Keratinocyte (primary cell): ENCODE results near the gene BMAL2. TPM values are rescaled to one million over a fixed set of nuclear protein-coding genes. Genes with fewer than 3 reads are reported as not detected.
A peak's percentile ranks its signal among the peaks of the same experiment; 100 is the strongest.

Source experiments
- DNase-seq: peaks from one replicate; pipeline ENCODE4 v3.0.0-alpha.2; 2011; ENCODE audit warnings: low read depth, missing footprints, low spot score
- FAIRE-seq: peaks from 2 replicates; lab custom pipeline; 2011; peaks lifted over from hg19 to GRCh38; lab: Jason Lieb, UNC
- H2AFZ ChIP-seq: 2 replicates; pipeline ENCODE4 v1.6.0; 2012; ENCODE audit warnings: low read length, control low read depth, inconsistent platforms; ENCODE audit not compliant: control insufficient read depth
- H3K27ac ChIP-seq: 2 replicates; pipeline ENCODE4 v1.5.1; 2011; ENCODE audit warnings: low read length; ENCODE audit not compliant: control insufficient read depth, insufficient read depth
- H3K27me3 ChIP-seq: 3 replicates; pipeline ENCODE4 v1.6.0; 2011; ENCODE audit warnings: low read length; ENCODE audit not compliant: control insufficient read depth, insufficient read depth; ENCODE audit errors: extremely low read depth
- H3K36me3 ChIP-seq, 2 experiments: 2 replicates in 1 of 2; 3 replicates in 1 of 2; pipeline ENCODE4 v1.5.1; 2011; ENCODE audit warnings: low read length in 2 of 2, mild to moderate bottlenecking in 1 of 2; ENCODE audit not compliant: control insufficient read depth in 2 of 2, insufficient read depth in 2 of 2; ENCODE audit errors: extremely low read depth in 1 of 2
- H3K4me1 ChIP-seq: 3 replicates; pipeline ENCODE4 v1.5.1; 2011; ENCODE audit warnings: low read length; ENCODE audit not compliant: control insufficient read depth, insufficient read depth; ENCODE audit errors: extremely low read depth
- H3K4me2 ChIP-seq: 3 replicates; pipeline ENCODE4 v1.6.0; 2011; ENCODE audit warnings: low read depth, low read length; ENCODE audit not compliant: control insufficient read depth, insufficient read depth; ENCODE audit errors: extremely low read depth
- H3K4me3 ChIP-seq, 3 experiments: fragments of 200-600 bp in 1 of 3; sonication (generic) in 1 of 3; 2 replicates in 2 of 3; 3 replicates in 1 of 3; pipeline ENCODE4 v1.5.1; 2011 to 2016; ENCODE audit warnings: low read length in 3 of 3, mild to moderate bottlenecking in 3 of 3, control low read depth in 2 of 3, inconsistent platforms in 1 of 3, low read depth in 1 of 3, mixed read lengths in 1 of 3, mixed run types in 1 of 3, moderate library complexity in 1 of 3; ENCODE audit not compliant: control insufficient read depth in 2 of 3, insufficient read depth in 2 of 3; ENCODE audit errors: extremely low read depth in 1 of 3
- H3K79me2 ChIP-seq: 2 replicates; pipeline ENCODE4 v1.6.0; 2012; ENCODE audit warnings: low read length; ENCODE audit not compliant: control insufficient read depth, insufficient read depth
- H3K9ac ChIP-seq: 3 replicates; pipeline ENCODE4 v1.6.0; 2011; ENCODE audit warnings: low read length; ENCODE audit not compliant: control insufficient read depth, insufficient read depth; ENCODE audit errors: extremely low read depth
- H3K9me1 ChIP-seq: 3 replicates; pipeline ENCODE4 v1.6.0; 2011; ENCODE audit warnings: low read length; ENCODE audit not compliant: control insufficient read depth, insufficient read depth; ENCODE audit errors: extremely low read depth
- H3K9me3 ChIP-seq: 2 replicates; pipeline ENCODE4 v1.5.1; 2012; ENCODE audit warnings: low read depth, low read length; ENCODE audit not compliant: control insufficient read depth
- H4K20me1 ChIP-seq: 3 replicates; pipeline ENCODE4 v1.6.0; 2011; ENCODE audit warnings: low read length; ENCODE audit not compliant: control insufficient read depth, insufficient read depth; ENCODE audit errors: extremely low read depth
- CTCF ChIP-seq, 3 experiments: IDR thresholded peaks in 1 of 3; conservative IDR thresholded peaks in 1 of 3; optimal IDR thresholded peaks in 1 of 3; 2 replicates in 2 of 3; 3 replicates in 1 of 3; pipeline versions ENCODE3 to v1.5.1; 2011; ENCODE audit warnings: low read length in 3 of 3, mild to moderate bottlenecking in 3 of 3, moderate library complexity in 2 of 3, control low read depth in 1 of 3, inconsistent platforms in 1 of 3; ENCODE audit not compliant: insufficient read depth in 2 of 3; ENCODE audit errors: extremely low read depth in 1 of 3
- EZH2 ChIP-seq: IDR thresholded peaks from one replicate; pipeline ENCODE4 v1.6.1; 2012; ENCODE audit warnings: inconsistent platforms, mild to moderate bottlenecking, low read length, moderate library complexity
- dilution Hi-C: fragments of 300-500 bp; cut with MboI; formaldehyde crosslinking; loops from one replicate; pipeline ENCODE4 v1.7.0; 2020; ENCODE audit warnings: low sequenced_read_pairs; ENCODE audit not compliant: extremely low pct_ligation_motif_present
- polyA plus RNA-seq, 5 experiments: library from polyadenylated mRNA; depleted of rRNA in 3 of 5; stranded (reverse) in 3 of 5; stranded (forward) in 1 of 5; unstranded in 1 of 5; fragments of >200 nt; gene quantifications; 1 replicate in 1 of 5; 2 replicates in 3 of 5; 3 replicates in 1 of 5; pipeline versions ENCODE4 v1.2.1 to v1.2.3, GENCODE V29; 2011 to 2012; ENCODE audit warnings: missing spikeins in 2 of 5, low read depth in 1 of 5, low replicate concordance in 1 of 5

BMAL2 gene
- polyA plus RNA-seq, 1 donor (not counting 4 experiments of a cell fraction or from before 2014, with no cell fraction given): 33.6 TPM

GRCh38 chr12:27289414-27289813, 43.2 kb upstream of the BMAL2 start:
- no peaks in the 10 kb centered on the region for H3K9me3 ChIP-seq
- H3K4me2 ChIP-seq: no peak overlapping the region
- H3K27ac ChIP-seq: no peak overlapping the region
- no peak for TF ChIP-seq CTCF (optimal IDR thresholded peaks at IDR 0.05 in 1 of 3, IDR thresholded peaks at IDR 0.05 in 1 of 3, conservative IDR thresholded peaks at IDR 0.05 in 1 of 3; ENCODE audit: extremely low read depth in 1 of 3, insufficient read depth in 2 of 3, low read length in 3 of 3)
- no peak for TF ChIP-seq EZH2
- dilution Hi-C loops: no loop called here
- no peaks in the 10 kb centered on the region for H3K9me1 ChIP-seq
- H2AFZ ChIP-seq: no peak overlapping the region
- no peak for DNase-seq
- no peaks in the 10 kb centered on the region for H3K36me3 ChIP-seq
- H3K4me1 ChIP-seq: no peaks in the 10 kb centered on the region
- no peaks in the 10 kb centered on the region for H3K27me3 ChIP-seq
- H3K79me2 ChIP-seq: no peaks in the 10 kb centered on the region
- H3K4me3 ChIP-seq: no peak overlapping the region
- no peaks in the 10 kb centered on the region for H4K20me1 ChIP-seq
- no peak for FAIRE-seq
- no peak overlapping the region for H3K9ac ChIP-seq

GRCh38 chr12:27290501-27291168, 42.0 kb upstream of the BMAL2 start:
- H3K4me2 ChIP-seq: no peak overlapping the region
- no peaks in the 10 kb centered on the region for H3K79me2 ChIP-seq
- dilution Hi-C loops: no loop called here
- H3K9me1 ChIP-seq: no peaks in the 10 kb centered on the region
- no peak overlapping the region for H3K4me3 ChIP-seq
- H2AFZ ChIP-seq: no peak overlapping the region
- H3K4me1 ChIP-seq: no peaks in the 10 kb centered on the region
- TF ChIP-seq CTCF (optimal IDR thresholded peaks at IDR 0.05 in 1 of 3, IDR thresholded peaks at IDR 0.05 in 1 of 3, conservative IDR thresholded peaks at IDR 0.05 in 1 of 3; ENCODE audit: extremely low read depth in 1 of 3, insufficient read depth in 2 of 3, low read length in 3 of 3): no peak
- TF ChIP-seq EZH2: no peak
- DNase-seq (no peak), FAIRE-seq (peak; percentile 39)
- H3K27me3 ChIP-seq: no peaks in the 10 kb centered on the region
- no peak overlapping the region for H3K27ac ChIP-seq
- no peaks in the 10 kb centered on the region for H3K36me3 ChIP-seq
- no peaks in the 10 kb centered on the region for H3K9me3 ChIP-seq
- no peaks in the 10 kb centered on the region for H4K20me1 ChIP-seq
- H3K9ac ChIP-seq: no peak overlapping the region
